Body of pancreas (tissue), 4 donors: ENCODE results near the gene NINJ1. TPM values are rescaled to one million over a fixed set of nuclear protein-coding genes. Genes with fewer than 3 reads are reported as not detected.
A peak's percentile ranks its signal among the peaks of the same experiment; 100 is the strongest.

Experiments
- ATAC-seq: fragments of 150-250 bp; one replicate; pipeline ENCODE4 v1.9.1; 2016
- DNase-seq, 4 donors: peaks; one replicate each; pipeline ENCODE4 v3.0.0-alpha.2; 2019
- H3K27ac ChIP-seq, 4 donors: fragments of 200-600 bp; sonication (generic); 1 replicate in 3 of 4; 2 replicates in 1 of 4; pipeline versions ENCODE4 v1.5.1 to v1.6.1; 2016 to 2019; ENCODE audit warnings: mild to moderate bottlenecking in 1 of 4, mixed read lengths in 1 of 4, moderate library complexity in 1 of 4
- H3K27me3 ChIP-seq, 2 donors: fragments of 200-600 bp; sonication (generic); one replicate each; pipeline ENCODE4 v1.6.0; 2016; ENCODE audit warnings: mild to moderate bottlenecking in 1 of 2
- H3K36me3 ChIP-seq, 2 donors: fragments of 200-600 bp; sonication (generic); replicated peaks in 1 of 2; 2 replicates each; pipeline ENCODE4 v1.5.1; 2016; ENCODE audit warnings: low read depth in 2 of 2; ENCODE audit not compliant: insufficient read depth in 1 of 2
- H3K4me1 ChIP-seq: fragments of 200-600 bp; sonication (generic); one replicate; pipeline ENCODE4 v1.6.0; 2016
- H3K4me3 ChIP-seq, 2 donors: fragments of 200-600 bp; sonication (generic); 1 replicate in 1 of 2; 2 replicates in 1 of 2; pipeline ENCODE4 v1.5.1; 2016 to 2019
- H3K9me3 ChIP-seq, 3 donors: fragments of 200-600 bp; sonication (generic); 1 replicate in 2 of 3; 2 replicates in 1 of 3; pipeline ENCODE4 v1.5.1; 2016
- POLR2A ChIP-seq, 3 donors: fragments of 450-650 bp; IDR thresholded peaks; one replicate each; pipeline ENCODE4 v1.6.1; 2016; ENCODE audit warnings: antibody characterized with exemption in 3 of 3, mild to moderate bottlenecking in 2 of 3
- WGBS, 2 donors: methylation state at CpG; one replicate each; pipeline ENCODE4 v1.1.5; 2017; 5-methylcytosine and 5-hydroxymethylcytosine counted together
- intact Hi-C: fragments of 100-400 bp; cut with DNase I; formaldehyde crosslinking; loops from one replicate; pipeline ENCODE4 v1.15.1; 2023
- total RNA-seq, 2 donors: library from RNA; depleted of rRNA; stranded (reverse); fragments of >200 nt; gene quantifications; one replicate each; pipeline ENCODE4 v1.1.0, GENCODE V29; 2016
- TF ChIP-seq, protein P1 (sequence below), 7 experiments: fragments of 450-650 bp in 4 of 7; fragments of 200-600 bp in 3 of 7; sonication (generic) in 3 of 7; IDR thresholded peaks; one replicate each; pipeline ENCODE4 v1.5.1; 2016 to 2019; ENCODE audit warnings: antibody characterized with exemption in 7 of 7

NINJ1 gene
- total RNA-seq, 2 donors from 2014 or later = 32.6 to 32.9 TPM

- Histone ChIP-seq H3K36me3 (no peaks in the 10 kb centered on the region), H3K27me3 (no peaks in the 10 kb centered on the region), H3K9me3 (no peaks in the 10 kb centered on the region), H3K4me1 (no peaks in the 10 kb centered on the region), H3K27ac (no peak overlapping the region), H3K4me3 (no peak overlapping the region)
- peak in 1 of 4 donors; percentile 2 for DNase-seq
- TF ChIP-seq, protein P1, sequence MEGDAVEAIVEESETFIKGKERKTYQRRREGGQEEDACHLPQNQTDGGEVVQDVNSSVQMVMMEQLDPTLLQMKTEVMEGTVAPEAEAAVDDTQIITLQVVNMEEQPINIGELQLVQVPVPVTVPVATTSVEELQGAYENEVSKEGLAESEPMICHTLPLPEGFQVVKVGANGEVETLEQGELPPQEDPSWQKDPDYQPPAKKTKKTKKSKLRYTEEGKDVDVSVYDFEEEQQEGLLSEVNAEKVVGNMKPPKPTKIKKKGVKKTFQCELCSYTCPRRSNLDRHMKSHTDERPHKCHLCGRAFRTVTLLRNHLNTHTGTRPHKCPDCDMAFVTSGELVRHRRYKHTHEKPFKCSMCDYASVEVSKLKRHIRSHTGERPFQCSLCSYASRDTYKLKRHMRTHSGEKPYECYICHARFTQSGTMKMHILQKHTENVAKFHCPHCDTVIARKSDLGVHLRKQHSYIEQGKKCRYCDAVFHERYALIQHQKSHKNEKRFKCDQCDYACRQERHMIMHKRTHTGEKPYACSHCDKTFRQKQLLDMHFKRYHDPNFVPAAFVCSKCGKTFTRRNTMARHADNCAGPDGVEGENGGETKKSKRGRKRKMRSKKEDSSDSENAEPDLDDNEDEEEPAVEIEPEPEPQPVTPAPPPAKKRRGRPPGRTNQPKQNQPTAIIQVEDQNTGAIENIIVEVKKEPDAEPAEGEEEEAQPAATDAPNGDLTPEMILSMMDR (IDR thresholded peaks at IDR 0.05) = no peak
- no peak for TF ChIP-seq POLR2A (IDR thresholded peaks at IDR 0.05)
- 91% methylated on average over 6 of the region's 6 CpGs for WGBS, 2 donors
- intact Hi-C loops = no loop called here
- no peak for ATAC-seq
Observed at GRCh38 chr9:93084471-93084881, 49.6 kb downstream of the NINJ1 start.

DNA sequence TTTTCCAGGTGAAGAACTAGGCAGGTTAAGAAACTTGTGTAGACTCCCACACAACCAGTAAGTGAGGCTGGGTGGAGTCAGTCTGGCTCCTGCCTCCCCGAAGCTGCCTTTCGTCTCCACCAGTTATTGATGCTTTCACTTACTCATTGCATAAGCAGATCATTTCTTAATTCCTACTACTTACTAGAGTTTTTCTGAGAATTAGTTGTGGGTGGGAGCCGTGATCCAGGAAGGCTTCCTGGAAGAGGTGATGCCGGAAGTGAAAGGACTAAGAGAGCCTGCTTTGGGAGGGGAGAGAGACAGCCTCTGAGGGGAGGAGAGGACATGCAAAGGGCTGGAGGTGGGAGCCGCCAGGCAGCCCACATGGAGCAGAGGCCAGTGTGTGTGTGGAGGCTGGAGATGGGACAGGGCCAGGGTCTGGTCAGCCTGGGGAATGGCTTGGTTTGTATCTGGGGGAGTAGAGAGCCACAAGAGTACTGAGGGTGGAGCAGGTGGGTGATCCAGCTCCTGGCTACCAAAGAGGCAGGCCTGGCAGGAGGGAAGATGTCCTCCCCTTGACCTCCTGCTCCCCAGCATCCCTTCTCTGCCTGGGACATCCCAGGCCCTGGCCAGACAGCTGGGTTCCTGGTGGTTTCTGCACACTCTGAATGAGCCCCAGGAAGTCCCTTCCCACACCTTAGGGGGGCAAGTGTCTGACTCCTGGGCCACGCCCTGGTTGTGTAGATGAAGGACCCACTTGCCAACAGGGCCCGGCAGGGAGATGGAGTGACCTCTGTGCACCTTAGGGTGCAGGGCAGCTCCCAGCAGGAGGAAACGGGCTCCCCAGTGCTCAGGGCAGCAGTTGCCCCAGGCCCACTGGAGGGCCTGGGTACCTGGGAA lies 50.2 kb downstream of the NINJ1 start:
- no peak overlapping the region for H3K27ac ChIP-seq
- H3K9me3 ChIP-seq = no peaks in the 10 kb centered on the region
- 70 to 79% methylated on average over 5 to 8 of the region's 8 CpGs for WGBS, 2 donors

DNA sequence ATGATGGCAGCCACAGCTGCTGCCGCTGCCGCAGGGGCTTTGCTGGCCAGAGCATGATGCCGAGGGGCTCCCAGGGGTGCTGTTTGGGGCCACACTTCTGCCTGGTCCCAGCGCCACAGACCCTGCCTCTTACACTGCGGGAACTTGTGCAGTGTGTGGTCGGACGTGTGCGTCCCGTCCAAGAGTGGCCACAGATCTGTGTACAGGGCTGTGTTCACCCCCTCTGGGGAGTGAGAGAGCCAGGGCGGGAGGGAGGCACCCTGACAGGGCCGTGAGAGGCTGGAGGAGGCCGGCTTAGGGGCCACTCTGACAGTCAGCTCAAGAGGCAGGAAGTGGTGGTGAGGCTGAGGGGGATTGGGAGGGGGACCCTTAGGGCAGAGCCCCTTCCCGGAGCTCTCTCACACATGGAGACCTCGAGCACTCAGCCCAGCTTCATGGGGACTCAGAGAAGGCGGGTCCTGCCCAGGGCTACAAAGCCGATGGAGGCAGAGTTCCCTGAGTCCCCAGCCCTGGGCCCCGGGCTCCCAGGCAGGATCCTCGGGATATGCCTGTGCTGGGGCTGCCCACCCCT lies 51.1 kb downstream of the NINJ1 start:
- 70 to 83% methylated on average over 10 to 16 of the region's 18 CpGs for WGBS, 2 donors
- TF ChIP-seq POLR2A (IDR thresholded peaks at IDR 0.05) = no peak
- TF ChIP-seq, protein P1 (IDR thresholded peaks at IDR 0.05) = no peak
- intact Hi-C loops = no loop called here
- ATAC-seq (no peak), DNase-seq (peak in 1 of 4 donors; percentile 8)
- no peaks in the 10 kb centered on the region for H3K27me3 ChIP-seq
- no peaks in the 10 kb centered on the region for H3K4me1 ChIP-seq
- no peak overlapping the region for H3K4me3 ChIP-seq
- no peaks in the 10 kb centered on the region for H3K36me3 ChIP-seq
- no peak overlapping the region for H3K27ac ChIP-seq
- no peaks in the 10 kb centered on the region for H3K9me3 ChIP-seq

More for the DNA sequence above, 50.2 kb downstream of the NINJ1 start:
- no peaks in the 10 kb centered on the region for H3K36me3 ChIP-seq
- ATAC-seq (no peak), DNase-seq (peak in 1 of 4 donors; percentile 2)
- H3K27me3 ChIP-seq = no peaks in the 10 kb centered on the region
- H3K4me1 ChIP-seq = no peaks in the 10 kb centered on the region
- no peak overlapping the region for H3K4me3 ChIP-seq
- TF ChIP-seq, protein P1 (IDR thresholded peaks at IDR 0.05) = no peak
- TF ChIP-seq POLR2A (IDR thresholded peaks at IDR 0.05) = no peak
- intact Hi-C loops = no loop called here

DNA sequence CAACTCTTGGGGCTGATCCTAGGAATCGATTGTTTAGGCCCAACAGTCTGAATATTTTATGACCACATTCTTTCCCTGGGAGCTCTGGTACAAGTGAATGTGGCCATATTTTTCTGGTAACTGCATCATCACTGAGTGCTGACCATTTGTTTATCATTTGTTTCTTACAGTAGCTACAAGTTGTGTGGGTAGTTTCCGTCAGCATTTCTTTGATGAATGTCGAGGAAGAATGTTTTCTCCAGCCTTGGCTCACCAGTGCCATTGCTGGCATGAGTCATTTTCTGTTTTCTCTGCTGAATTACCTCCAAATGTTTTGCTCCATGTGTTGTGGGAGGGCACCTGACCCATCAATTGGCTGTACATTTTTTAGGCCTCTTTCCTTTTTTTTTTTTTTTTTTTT lies 52.1 kb downstream of the NINJ1 start:
- intact Hi-C loops = no loop called here
- DNase-seq (no peak), ATAC-seq (no peak)
- no peak overlapping the region for H3K4me3 ChIP-seq
- no peaks in the 10 kb centered on the region for H3K27me3 ChIP-seq
- H3K9me3 ChIP-seq = no peaks in the 10 kb centered on the region
- H3K4me1 ChIP-seq = no peaks in the 10 kb centered on the region
- no peak overlapping the region for H3K27ac ChIP-seq
- TF ChIP-seq, protein P1 (IDR thresholded peaks at IDR 0.05) = no peak
- TF ChIP-seq POLR2A (IDR thresholded peaks at IDR 0.05) = no peak
- WGBS, 2 donors = 83 to 88% methylated on average over 3 of the region's 3 CpGs
- H3K36me3 ChIP-seq = no peaks in the 10 kb centered on the region
